GM23338 (cell line): Measurements from ENCODE around the gene OTOS. TPM values are rescaled to one million over a fixed set of nuclear protein-coding genes. Genes with fewer than 3 reads are reported as not detected.

Source experiments
- ATAC-seq: fragments of 200-7000 bp; cut with Tn5 transposase; 3 replicates; pipeline ENCODE4 v1.9.1; 2020
- DNase-seq: peaks from one replicate; pipeline ENCODE4 v3.0.0-alpha.2; 2015; ENCODE audit warnings: low spot score
- H2AFZ ChIP-seq: fragments of 200-600 bp; sonication (generic); 2 replicates; pipeline ENCODE4 v1.8.0; 2016; ENCODE audit warnings: antibody characterized with exemption, mild to moderate bottlenecking, moderate library complexity
- H3F3A ChIP-seq: fragments of 200-600 bp; sonication (generic); replicated peaks from 2 replicates; pipeline ENCODE4 v1.8.0; 2017; ENCODE audit warnings: antibody characterized with exemption, mixed run types, low read depth
- H3K27ac ChIP-seq: fragments of 200-600 bp; sonication (generic); 2 replicates; pipeline ENCODE4 v1.6.1; 2016; ENCODE audit warnings: low read depth
- H3K27me3 ChIP-seq: fragments of 200-600 bp; sonication (generic); 2 replicates; pipeline ENCODE4 v1.8.0; 2016; ENCODE audit warnings: mild to moderate bottlenecking, mixed run types, moderate library complexity; ENCODE audit not compliant: insufficient read depth
- H3K36me3 ChIP-seq: fragments of 200-600 bp; sonication (generic); 2 replicates; pipeline ENCODE4 v1.8.0; 2016; ENCODE audit warnings: mild to moderate bottlenecking; ENCODE audit not compliant: insufficient read depth
- H3K4me1 ChIP-seq: fragments of 200-600 bp; sonication (generic); 2 replicates; pipeline ENCODE4 v1.8.0; 2016; ENCODE audit warnings: mild to moderate bottlenecking, moderate library complexity; ENCODE audit not compliant: insufficient read depth
- H3K4me2 ChIP-seq: fragments of 200-600 bp; sonication (generic); 2 replicates; pipeline ENCODE4 v1.7.1; 2017; ENCODE audit warnings: mixed run types
- H3K4me3 ChIP-seq: fragments of 200-600 bp; sonication (generic); 2 replicates; pipeline ENCODE4 v1.6.1; 2016; ENCODE audit warnings: mixed run types
- H3K79me2 ChIP-seq: fragments of 200-600 bp; sonication (generic); replicated peaks from 2 replicates; pipeline ENCODE4 v1.8.0; 2017; ENCODE audit warnings: mild to moderate bottlenecking; ENCODE audit not compliant: insufficient read depth
- H3K9me2 ChIP-seq: fragments of 200-600 bp; sonication (generic); 2 replicates; pipeline ENCODE4 v1.8.0; 2017; ENCODE audit not compliant: insufficient read depth
- H4K20me1 ChIP-seq: fragments of 200-600 bp; sonication (generic); replicated peaks from 2 replicates; pipeline ENCODE4 v1.8.0; 2017; ENCODE audit warnings: mild to moderate bottlenecking; ENCODE audit not compliant: insufficient read depth
- H3K27ac Mint-ChIP-seq: 2 replicates; pipeline ENCODE4 v1.8.0; 2020; ENCODE audit warnings: inconsistent platforms, mild to moderate bottlenecking, moderate library complexity, mixed read lengths
- H3K27me3 Mint-ChIP-seq: 3 replicates; pipeline ENCODE4 v1.8.0; 2022; ENCODE audit warnings: low read depth, mild to moderate bottlenecking, moderate library complexity, mixed read lengths, inconsistent platforms; ENCODE audit not compliant: insufficient read depth, poor library complexity
- H3K36me3 Mint-ChIP-seq: 3 replicates; pipeline ENCODE4 v1.8.0; 2021; ENCODE audit warnings: low read depth, mild to moderate bottlenecking, inconsistent platforms, moderate library complexity, mixed read lengths
- H3K4me1 Mint-ChIP-seq: 3 replicates; pipeline ENCODE4 v1.8.0; 2020; ENCODE audit warnings: mild to moderate bottlenecking, inconsistent platforms, mixed read lengths
- H3K4me3 Mint-ChIP-seq: 3 replicates; pipeline ENCODE4 v1.8.0; 2021; ENCODE audit warnings: moderate library complexity, mild to moderate bottlenecking, inconsistent platforms, mixed read lengths
- H3K9me3 Mint-ChIP-seq: 3 replicates; pipeline ENCODE4 v1.8.0; 2020; ENCODE audit warnings: moderate library complexity, mild to moderate bottlenecking, inconsistent platforms, mixed read lengths
- ETS1 ChIP-seq: IDR thresholded peaks from 2 replicates; pipeline ENCODE4 v1.6.1; 2016; ENCODE audit warnings: antibody characterized with exemption
- EZH2 ChIP-seq: fragments of 200-600 bp; sonication (generic); IDR thresholded peaks from one replicate; pipeline ENCODE4 v1.8.0; 2017; ENCODE audit warnings: antibody characterized with exemption, mild to moderate bottlenecking, low read depth; ENCODE audit not compliant: unreplicated experiment
- EZH2phosphoT487 ChIP-seq: fragments of 200-600 bp; sonication (generic); IDR thresholded peaks from one replicate; pipeline ENCODE4 v1.8.1; 2018; ENCODE audit warnings: antibody characterized with exemption; ENCODE audit not compliant: unreplicated experiment
- JUNB ChIP-seq: IDR thresholded peaks from one replicate; pipeline ENCODE4 v1.6.1; 2016; ENCODE audit warnings: antibody characterized with exemption; ENCODE audit not compliant: unreplicated experiment
- NANOG ChIP-seq: IDR thresholded peaks from 2 replicates; pipeline ENCODE4 v1.6.1; 2016; ENCODE audit warnings: antibody characterized with exemption, borderline replicate concordance
- REST ChIP-seq: IDR thresholded peaks from one replicate; pipeline ENCODE4 v1.6.1; 2018; ENCODE audit warnings: antibody characterized with exemption; ENCODE audit not compliant: unreplicated experiment
- STAT1 ChIP-seq: IDR thresholded peaks from one replicate; pipeline ENCODE4 v1.6.1; 2016; ENCODE audit warnings: antibody characterized with exemption; ENCODE audit not compliant: unreplicated experiment
- ZNF114 ChIP-seq: fragments of 250-450 bp; sonication (Bioruptor Pico); IDR thresholded peaks from 2 replicates; pipeline ENCODE4 v1.5.0; 2020; ENCODE audit warnings: mild to moderate bottlenecking, moderate library complexity
- ZNF331 ChIP-seq: fragments of 250-450 bp; sonication (Bioruptor Pico); IDR thresholded peaks from 2 replicates; pipeline ENCODE4 v1.5.0; 2020; ENCODE audit warnings: low read depth, mild to moderate bottlenecking, moderate library complexity
- polyA plus RNA-seq: library from polyadenylated mRNA; unstranded; fragments of >200 nt; fragmentation: Nextera tagmentation; extraction: Ambion mirVana; gene quantifications from 2 replicates; pipeline ENCODE4 v1.2.1, GENCODE V29; 2016
- total RNA-seq: library from RNA; depleted of rRNA; stranded (reverse); fragments of >200 nt; shearing (Covaris generic); gene quantifications from 2 replicates; pipeline ENCODE4 v1.2.3, GENCODE V29; 2014
- TF ChIP-seq, protein P1 (sequence below), 2 experiments: fragments of 200-600 bp in 1 of 2; sonication (generic) in 1 of 2; conservative IDR thresholded peaks; 2 replicates each; pipeline versions ENCODE4 v1.5.1 to v1.6.1; 2016 to 2017; ENCODE audit warnings: antibody characterized with exemption in 2 of 2, low read depth in 2 of 2, mild to moderate bottlenecking in 2 of 2, moderate library complexity in 1 of 2
- TF ChIP-seq, protein P2 (sequence below): fragments of 250-450 bp; sonication (Bioruptor Pico); IDR thresholded peaks from 2 replicates; pipeline ENCODE4 v1.5.0; 2020; ENCODE audit warnings: mild to moderate bottlenecking, moderate library complexity

Gene OTOS
- total and polyA plus RNA-seq, 2 experiments from 2014 or later = 0.40 TPM; not detected in 1

GRCh38 chr2:240144649-240145261, 4.3 kb upstream of the OTOS start:
- Mint-ChIP-seq H3K36me3 (no peaks in the 10 kb centered on the region), H3K27me3 (peaks cover 4% of the 10 kb centered on the region), H3K27ac (no peak overlapping the region), H3K9me3 (peaks cover 3% of the 10 kb centered on the region; the same call in 1 of the 3 replicates), H3K4me1 (peaks cover 8% of the 10 kb centered on the region), H3K4me3 (no peak overlapping the region)
- no peak overlapping the region for H3K27ac ChIP-seq
- DNase-seq (no peak), ATAC-seq (no peak)
- no peak overlapping the region for H3K4me3 ChIP-seq
- H3K9me2 ChIP-seq = no peaks in the 10 kb centered on the region
- no peaks in the 10 kb centered on the region for H3K79me2 ChIP-seq
- no peaks in the 10 kb centered on the region for H4K20me1 ChIP-seq
- peaks cover 10% of the 10 kb centered on the region for H3K4me1 ChIP-seq
- TF ChIP-seq ZNF114 (no peak), NANOG (no peak), STAT1 (no peak), ETS1 (no peak), ZNF331 (no peak), EZH2phosphoT487 (no peak), EZH2 (no peak), JUNB (no peak), REST (no peak)
- TF ChIP-seq, protein P1, sequence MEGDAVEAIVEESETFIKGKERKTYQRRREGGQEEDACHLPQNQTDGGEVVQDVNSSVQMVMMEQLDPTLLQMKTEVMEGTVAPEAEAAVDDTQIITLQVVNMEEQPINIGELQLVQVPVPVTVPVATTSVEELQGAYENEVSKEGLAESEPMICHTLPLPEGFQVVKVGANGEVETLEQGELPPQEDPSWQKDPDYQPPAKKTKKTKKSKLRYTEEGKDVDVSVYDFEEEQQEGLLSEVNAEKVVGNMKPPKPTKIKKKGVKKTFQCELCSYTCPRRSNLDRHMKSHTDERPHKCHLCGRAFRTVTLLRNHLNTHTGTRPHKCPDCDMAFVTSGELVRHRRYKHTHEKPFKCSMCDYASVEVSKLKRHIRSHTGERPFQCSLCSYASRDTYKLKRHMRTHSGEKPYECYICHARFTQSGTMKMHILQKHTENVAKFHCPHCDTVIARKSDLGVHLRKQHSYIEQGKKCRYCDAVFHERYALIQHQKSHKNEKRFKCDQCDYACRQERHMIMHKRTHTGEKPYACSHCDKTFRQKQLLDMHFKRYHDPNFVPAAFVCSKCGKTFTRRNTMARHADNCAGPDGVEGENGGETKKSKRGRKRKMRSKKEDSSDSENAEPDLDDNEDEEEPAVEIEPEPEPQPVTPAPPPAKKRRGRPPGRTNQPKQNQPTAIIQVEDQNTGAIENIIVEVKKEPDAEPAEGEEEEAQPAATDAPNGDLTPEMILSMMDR (conservative IDR thresholded peaks at IDR 0.05; ENCODE audit: low read depth in 2 of 2) = no peak
- TF ChIP-seq, protein P2, sequence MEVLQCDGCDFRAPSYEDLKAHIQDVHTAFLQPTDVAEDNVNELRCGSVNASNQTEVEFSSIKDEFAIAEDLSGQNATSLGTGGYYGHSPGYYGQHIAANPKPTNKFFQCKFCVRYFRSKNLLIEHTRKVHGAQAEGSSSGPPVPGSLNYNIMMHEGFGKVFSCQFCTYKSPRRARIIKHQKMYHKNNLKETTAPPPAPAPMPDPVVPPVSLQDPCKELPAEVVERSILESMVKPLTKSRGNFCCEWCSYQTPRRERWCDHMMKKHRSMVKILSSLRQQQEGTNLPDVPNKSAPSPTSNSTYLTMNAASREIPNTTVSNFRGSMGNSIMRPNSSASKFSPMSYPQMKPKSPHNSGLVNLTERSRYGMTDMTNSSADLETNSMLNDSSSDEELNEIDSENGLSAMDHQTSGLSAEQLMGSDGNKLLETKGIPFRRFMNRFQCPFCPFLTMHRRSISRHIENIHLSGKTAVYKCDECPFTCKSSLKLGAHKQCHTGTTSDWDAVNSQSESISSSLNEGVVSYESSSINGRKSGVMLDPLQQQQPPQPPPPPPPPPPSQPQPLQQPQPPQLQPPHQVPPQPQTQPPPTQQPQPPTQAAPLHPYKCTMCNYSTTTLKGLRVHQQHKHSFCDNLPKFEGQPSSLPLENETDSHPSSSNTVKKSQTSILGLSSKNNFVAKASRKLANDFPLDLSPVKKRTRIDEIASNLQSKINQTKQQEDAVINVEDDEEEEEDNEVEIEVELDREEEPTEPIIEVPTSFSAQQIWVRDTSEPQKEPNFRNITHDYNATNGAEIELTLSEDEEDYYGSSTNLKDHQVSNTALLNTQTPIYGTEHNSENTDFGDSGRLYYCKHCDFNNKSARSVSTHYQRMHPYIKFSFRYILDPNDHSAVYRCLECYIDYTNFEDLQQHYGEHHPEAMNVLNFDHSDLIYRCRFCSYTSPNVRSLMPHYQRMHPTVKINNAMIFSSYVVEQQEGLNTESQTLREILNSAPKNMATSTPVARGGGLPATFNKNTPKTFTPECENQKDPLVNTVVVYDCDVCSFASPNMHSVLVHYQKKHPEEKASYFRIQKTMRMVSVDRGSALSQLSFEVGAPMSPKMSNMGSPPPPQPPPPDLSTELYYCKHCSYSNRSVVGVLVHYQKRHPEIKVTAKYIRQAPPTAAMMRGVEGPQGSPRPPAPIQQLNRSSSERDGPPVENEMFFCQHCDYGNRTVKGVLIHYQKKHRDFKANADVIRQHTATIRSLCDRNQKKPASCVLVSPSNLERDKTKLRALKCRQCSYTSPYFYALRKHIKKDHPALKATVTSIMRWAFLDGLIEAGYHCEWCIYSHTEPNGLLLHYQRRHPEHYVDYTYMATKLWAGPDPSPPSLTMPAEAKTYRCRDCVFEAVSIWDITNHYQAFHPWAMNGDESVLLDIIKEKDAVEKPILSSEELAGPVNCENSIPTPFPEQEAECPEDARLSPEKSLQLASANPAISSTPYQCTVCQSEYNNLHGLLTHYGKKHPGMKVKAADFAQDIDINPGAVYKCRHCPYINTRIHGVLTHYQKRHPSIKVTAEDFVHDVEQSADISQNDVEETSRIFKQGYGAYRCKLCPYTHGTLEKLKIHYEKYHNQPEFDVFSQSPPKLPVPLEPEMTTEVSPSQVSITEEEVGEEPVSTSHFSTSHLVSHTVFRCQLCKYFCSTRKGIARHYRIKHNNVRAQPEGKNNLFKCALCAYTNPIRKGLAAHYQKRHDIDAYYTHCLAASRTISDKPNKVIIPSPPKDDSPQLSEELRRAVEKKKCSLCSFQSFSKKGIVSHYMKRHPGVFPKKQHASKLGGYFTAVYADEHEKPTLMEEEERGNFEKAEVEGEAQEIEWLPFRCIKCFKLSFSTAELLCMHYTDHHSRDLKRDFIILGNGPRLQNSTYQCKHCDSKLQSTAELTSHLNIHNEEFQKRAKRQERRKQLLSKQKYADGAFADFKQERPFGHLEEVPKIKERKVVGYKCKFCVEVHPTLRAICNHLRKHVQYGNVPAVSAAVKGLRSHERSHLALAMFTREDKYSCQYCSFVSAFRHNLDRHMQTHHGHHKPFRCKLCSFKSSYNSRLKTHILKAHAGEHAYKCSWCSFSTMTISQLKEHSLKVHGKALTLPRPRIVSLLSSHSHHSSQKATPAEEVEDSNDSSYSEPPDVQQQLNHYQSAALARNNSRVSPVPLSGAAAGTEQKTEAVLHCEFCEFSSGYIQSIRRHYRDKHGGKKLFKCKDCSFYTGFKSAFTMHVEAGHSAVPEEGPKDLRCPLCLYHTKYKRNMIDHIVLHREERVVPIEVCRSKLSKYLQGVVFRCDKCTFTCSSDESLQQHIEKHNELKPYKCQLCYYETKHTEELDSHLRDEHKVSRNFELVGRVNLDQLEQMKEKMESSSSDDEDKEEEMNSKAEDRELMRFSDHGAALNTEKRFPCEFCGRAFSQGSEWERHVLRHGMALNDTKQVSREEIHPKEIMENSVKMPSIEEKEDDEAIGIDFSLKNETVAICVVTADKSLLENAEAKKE (CRISPR knock-in tag) = no peak
- no peaks in the 10 kb centered on the region for H3K36me3 ChIP-seq
- peak overlapping the region; percentile 93; the same call in 1 of the 2 replicates for H2AFZ ChIP-seq
- H3K27me3 ChIP-seq = no peaks in the 10 kb centered on the region
- no peak overlapping the region for H3K4me2 ChIP-seq
- no peaks in the 10 kb centered on the region for H3F3A ChIP-seq
